ENCODE data around the gene CXXC4.

Gene CXXC4

DNA sequence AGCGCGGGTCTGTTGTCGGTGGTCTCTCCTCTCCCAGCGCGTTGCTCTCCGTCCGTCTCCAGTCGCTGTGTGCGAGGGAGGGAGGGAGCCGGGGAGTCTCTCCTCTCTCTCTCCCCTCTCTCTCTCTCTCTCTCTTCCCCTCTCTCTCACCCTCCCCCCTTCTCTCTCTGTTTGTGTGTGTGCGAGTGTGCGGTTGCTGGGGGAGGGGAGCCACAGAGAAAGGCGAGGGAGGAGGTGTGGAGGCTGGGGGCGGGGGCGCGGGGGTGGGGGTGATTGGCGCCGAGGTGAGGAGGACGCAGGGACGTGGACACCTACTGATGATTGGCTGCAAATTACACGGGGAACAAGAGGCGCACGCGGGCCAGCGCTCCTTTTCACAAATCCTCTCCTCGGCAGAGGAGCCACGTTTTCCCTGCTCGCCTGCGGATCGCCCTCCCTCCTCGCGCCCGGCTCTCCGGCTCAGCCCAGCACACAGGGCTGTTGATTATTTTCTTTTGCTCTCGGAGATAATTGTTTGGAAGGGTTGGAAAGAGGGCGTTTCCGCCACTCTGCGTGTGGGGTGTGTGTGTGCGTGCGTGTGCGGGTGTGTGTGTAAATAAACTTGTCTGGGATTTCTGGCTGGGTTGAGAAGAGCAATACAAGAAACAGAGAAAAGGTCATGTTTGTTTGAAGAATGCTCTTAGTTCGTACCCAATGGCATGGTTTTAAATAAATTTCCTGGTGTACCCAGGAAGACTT lies at the start of gene CXXC4:
Gene CXXC4 (minus strand): TSS at position 73 of the 738 bp plus-strand sequence. CDS start 3,092 bp downstream, outside the sequence.
- DNase-seq (ENCODE audit: low read depth) = no peak

DNA sequence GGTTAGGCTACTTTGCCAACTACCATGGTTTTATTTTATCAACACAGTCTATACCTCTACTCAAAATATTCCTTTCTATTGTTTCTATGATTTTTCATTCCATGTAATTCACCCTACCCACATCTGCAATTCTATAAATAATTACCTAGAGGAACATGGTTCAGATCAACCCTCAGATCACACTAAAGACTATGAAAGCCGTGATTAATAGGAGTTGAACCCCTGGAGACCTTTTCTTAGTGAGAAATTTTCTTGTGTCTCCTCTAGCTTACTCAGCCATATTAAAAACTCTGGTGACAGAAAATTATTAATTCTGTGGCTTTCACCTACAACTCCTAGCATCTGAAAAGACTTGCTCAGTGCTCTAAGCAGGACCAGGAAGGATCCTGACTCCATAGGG lies 38.5 kb upstream of the CXXC4 start:
- DNase-seq (ENCODE audit: low read depth) = no peak

DNA sequence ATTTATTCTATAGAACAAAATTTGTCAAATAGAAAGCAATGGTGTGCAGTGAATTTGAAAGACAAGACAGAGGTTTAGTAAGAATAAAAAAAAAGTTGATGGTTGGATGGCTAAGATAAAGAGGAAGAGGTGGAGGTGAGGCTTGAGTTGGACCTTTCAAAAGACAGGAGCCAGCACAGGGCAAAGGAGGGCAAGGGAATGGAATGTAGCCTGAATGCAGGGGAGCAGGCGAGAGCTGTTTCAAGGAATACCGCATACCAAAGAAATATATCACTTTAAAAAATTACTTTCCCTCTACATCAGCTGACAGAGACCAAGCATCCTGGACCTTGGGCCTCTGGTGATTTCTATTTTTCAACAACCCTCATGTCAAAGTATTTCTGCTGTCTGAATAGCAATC lies 38.0 kb upstream of the CXXC4 start:
- no peak for DNase-seq (ENCODE audit: low read depth)

DNA sequence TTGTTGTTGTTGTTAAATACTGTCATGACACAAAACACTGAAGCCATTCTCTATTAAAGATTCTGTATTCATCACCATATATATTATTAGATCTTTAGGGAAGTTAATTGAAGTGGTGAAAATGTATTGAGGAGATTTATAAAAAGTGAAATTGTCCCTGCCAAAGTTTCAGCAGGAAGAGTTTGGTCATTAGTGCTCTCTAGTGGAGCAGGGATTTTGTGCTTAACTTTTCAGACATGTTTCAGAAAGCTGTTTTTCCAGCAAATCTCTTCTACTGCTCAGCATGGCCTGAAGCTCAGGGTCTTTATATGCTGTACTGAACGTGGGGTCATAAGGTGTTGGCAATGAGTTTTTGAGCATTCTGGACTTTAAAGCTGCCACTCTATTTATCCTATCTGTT lies 36.7 kb upstream of the CXXC4 start:
- DNase-seq (ENCODE audit: low read depth) = no peak

DNA sequence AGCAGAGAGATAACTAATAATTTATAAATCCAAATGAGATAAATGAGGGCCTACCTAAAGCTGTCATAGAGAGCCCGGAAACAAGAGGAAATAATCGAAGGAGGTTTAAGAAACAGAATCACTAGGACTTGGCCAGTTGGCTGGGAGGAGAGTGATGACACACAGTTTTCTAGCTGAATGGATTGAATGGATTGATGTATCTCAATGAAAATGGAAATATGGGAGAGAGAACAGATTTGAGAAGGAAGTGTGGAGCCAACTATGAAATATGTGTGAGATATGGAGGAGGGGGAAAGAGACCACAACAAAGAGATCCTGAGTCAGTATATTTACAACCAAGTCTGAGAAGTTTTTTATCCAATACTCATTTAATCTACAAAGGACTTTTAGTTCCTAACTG lies 35.7 kb upstream of the CXXC4 start:
- no peak for DNase-seq (ENCODE audit: low read depth)

DNA sequence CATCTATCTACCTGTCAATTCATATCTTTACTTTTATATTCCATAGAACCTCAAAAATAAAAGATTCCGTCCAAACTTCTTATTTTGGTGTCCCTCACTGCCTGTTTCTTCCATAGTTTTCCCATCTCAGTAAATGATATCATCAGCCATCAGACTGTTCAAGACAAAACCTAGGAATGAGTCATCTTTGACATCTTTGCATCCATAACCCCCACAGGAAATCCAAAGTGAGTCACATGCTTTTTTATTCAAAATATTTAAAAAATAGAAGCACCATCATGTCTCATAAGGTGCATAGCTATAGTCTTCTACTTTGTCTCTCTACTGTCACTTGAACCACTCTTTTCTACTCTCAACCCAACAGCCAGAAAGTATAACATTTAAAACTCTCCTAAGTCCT lies 29.9 kb upstream of the CXXC4 start:
- DNase-seq (ENCODE audit: low read depth) = peak; percentile 45

DNA sequence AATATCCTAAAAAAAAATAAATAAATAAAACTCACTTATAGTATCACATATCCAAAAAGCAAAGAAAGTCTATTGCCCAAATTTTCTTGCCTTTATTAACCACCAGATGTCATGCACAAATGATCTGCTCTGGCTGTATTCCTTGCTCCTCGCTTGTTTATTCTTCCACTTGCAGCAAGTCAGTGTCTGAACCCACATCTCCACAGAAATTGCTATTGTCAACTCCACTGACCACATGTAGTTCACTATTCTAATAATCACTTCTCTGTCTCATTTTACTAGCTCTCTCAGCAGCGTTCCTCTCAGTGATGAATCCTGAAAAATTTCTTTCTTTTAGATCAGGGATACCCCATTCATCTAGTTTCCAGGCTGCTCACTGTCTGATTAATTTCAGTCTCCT lies 29.3 kb upstream of the CXXC4 start:
- no peak for DNase-seq (ENCODE audit: low read depth)

DNA sequence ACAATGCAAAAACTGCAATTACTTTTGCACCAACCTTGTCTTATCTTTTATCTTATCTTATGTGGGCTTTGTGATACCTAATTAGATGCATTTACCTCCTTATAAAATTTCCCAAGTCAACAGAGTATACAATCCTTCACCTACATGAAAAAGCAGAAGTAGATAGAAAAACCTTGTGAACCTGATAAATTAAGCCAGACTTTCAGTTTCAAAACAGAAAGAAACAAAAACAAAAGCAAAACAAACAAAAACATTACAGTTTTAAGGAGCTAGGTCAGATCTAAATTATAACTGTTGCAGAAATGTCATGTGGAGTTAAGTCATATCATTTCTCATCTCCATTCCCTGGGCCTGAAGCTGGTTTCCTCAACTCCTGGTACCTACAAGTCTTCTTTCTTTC lies 24.9 kb upstream of the CXXC4 start:
- no peak for DNase-seq (ENCODE audit: low read depth)

DNA sequence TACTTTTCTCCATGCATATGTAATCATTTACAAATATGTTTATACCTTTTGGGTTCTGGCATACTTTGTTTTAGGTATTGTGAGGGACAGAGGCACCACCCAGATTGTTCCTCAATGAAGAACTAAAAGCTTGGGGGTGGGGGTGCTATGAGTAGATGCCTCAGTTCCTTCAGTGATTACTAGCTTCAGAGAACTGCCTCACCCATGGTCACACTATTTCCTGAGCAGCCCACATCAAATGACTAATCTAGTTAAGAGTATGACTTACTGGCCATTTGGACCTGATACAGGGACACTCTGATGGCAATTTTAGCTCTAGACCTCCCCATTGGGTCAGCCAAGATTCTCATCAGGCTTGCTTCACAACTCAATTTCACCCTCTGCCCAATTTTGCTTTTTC lies 22.2 kb upstream of the CXXC4 start:
- DNase-seq (ENCODE audit: low read depth) = no peak

DNA sequence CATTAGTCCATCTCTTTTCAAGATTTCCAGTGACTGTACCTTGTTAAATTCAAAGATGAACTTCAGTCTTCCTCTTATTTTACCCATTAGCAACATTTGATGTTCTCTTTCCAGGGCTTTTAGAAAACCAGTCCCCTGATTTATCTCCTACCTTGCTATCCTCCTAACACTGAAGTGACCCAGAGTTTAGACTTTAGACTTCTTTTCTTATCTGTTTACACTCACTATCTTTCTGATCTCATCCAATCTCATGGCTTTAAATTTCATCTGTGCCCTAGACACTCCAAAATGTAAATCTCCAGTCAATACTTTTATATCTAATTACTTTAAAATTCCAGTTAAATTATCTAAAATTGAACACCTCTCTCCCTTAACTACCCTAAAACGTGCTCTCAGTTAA lies 13.5 kb upstream of the CXXC4 start:
- no peak for DNase-seq (ENCODE audit: low read depth)

DNA sequence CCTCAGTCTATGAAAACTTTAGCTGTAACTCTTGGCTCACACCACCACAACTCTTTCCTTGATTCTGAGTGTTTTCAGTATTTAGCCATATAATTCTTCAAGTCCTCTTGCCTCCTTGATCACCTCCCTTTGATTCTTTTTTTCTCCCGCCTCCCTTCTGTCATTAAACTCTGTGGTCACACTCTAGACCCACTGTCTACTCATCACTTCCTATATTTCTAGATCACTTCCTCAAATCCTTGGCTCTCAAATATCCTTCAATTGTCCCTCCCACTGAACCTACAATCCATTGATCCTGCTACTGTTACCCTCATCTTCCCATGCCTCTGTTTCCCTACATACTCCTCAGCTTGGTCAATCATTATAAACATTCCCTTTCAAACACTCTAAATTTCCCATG lies 12.4 kb upstream of the CXXC4 start:
- DNase-seq (ENCODE audit: low read depth) = no peak

DNA sequence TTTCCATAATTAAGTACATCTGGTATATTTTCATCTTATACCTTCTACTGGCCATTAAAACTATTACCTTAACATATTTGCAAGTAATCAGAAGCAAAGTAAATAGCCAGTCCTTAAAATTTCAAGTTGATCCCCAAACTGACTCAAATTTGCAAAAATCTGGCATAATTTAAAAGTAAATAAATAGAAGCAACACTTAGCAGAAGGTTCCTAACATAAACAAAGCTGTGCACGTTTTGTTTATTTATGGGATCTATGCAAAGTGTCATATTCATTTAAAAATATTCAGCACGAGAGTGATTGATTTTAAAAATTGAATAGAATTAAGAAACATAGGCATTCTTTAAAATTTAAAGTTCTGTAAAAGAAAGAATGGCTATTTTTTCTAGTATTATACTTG lies 9.8 kb upstream of the CXXC4 start:
- no peak for DNase-seq (ENCODE audit: low read depth)

DNA sequence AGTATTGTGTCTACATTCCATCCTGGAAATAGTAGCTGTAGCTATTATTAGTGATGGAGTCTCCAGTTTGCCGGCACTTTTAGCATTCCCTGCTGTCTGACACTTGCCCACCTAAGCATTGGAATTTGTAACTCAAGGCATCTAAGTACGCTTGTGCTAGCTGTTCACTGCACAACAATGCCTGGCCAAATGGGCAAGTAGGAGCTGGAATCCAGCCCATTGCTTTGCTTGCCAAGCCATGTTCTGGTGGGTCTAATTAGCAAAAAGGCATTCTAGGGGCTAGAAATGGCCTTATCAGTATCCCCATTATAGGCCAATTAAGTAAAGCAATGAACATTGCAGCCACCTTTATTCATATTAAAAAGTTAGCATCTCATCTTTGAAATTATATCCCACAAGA lies 7.8 kb upstream of the CXXC4 start:
- DNase-seq (ENCODE audit: low read depth) = no peak

DNA sequence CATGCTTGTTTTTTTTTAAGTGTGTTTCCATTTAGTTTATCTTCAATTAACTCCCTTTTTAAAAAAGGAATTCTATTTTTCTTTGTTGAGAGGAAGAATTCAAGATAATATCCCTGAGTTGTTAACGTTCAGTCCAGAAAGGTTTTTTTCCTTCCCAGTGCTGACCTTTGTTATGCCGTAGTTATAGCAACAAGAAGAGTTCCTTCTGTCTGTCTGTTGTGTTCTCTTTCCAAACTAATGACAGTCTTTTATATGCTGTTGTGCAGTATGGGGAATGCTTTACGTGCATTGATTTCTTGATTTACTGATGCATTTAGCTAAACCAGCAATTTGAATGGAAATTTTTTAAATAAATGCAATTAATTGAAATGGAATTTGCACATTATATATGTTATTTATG lies 6.6 kb upstream of the CXXC4 start:
- DNase-seq (ENCODE audit: low read depth) = no peak

DNA sequence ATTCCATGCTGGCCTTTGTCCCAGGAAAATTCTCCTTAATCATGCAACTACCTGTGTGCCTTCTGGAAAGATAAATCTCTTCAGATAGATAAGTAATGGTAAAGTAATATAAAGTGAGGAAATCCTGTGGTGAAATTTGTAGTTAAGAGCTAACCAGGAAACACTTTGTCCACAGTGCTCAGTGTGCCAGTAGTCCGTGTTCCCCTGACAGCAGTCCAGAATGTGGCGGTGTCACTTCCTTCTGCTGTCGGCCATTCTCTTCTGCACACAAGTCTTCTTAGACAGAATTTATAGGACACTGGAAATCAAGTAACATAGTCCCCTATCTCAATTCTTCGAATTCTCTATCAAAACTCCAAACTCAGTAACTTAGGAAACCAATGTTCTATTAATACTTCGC lies 5.7 kb upstream of the CXXC4 start:
- no peak for DNase-seq (ENCODE audit: low read depth)

DNA sequence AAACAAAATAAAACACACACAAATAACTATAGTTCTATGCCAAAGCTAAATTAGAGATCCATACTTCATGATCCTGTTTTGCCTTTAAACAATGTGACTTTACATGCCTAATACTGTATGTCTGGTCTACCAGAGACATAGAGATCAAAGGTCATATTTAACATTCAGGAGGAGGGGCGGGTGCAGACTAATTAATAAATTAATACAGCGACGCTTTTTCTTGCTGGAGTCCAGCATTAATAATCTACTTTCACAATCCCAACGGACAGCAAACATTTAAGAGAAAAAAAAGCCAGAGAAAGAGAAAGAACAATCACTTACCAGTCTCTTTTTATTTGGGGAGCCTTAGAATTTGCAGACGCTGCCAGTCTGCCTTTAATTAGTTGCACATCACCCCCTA lies 509 bp downstream of the CXXC4 start:
- no peak for DNase-seq (ENCODE audit: low read depth)

DNA sequence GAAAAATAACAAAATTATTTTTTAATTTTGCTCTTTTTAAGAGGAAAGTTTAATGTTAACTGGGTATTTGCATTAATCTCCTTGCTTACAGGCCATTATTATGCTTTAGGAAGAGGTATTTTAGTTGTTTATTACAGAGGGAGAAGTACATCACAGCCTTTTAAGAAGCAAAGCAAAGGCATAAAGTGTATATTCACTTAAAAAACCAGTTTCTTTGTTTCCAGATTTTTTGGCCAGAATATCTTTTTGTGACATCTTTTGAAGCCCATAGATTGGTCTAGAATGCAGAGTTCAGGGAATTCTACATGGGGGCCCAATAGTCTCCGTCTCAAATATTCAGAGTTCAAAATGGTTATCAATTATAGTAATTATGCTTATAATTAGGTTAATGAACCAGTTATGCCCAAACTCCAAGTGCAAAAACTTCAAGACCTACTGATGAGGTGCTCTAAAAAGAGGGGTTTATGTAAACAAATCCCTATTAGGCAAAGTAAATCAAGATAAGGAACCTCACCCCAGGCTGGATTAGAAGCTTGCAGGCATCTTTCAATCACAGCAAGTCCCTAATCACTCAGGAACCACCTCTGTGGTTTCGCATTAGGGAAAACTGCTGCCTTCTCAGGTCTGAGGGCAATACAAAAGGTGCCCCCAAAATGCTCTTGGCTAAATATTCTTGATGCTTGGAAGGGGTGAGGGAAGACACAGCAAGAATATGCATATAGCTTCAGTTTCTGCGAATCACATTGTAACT lies 1.4 kb downstream of the CXXC4 start:
- DNase-seq (ENCODE audit: low read depth) = no peak

DNA sequence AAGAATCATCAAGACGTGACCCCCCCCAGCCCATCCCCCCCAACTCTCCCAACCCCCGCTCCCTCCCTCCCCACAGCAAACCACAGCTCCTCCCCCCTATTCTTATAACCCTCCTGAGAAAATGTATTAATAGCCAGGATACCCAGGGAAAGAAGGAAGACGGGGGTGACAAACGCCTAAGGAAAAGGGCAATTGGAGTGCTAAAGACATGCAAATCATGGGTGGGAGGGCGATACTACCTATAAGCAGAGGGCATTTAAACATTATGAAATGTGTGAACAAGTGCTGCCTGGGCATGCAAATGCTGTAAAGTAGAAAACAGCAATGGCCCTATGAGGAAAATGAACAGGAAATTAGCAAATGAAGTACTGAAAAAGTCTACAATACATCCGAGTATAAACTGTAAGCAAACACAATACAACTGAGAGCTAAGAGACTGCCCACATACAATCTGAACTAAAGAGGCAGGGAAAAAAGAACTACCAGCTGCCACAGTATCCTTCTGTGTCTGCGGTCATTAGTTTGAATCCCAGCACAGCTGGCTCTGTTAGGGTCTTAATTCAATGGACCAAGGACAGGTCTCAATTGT lies 2.4 kb downstream of the CXXC4 start:
- no peak for DNase-seq (ENCODE audit: low read depth)

DNA sequence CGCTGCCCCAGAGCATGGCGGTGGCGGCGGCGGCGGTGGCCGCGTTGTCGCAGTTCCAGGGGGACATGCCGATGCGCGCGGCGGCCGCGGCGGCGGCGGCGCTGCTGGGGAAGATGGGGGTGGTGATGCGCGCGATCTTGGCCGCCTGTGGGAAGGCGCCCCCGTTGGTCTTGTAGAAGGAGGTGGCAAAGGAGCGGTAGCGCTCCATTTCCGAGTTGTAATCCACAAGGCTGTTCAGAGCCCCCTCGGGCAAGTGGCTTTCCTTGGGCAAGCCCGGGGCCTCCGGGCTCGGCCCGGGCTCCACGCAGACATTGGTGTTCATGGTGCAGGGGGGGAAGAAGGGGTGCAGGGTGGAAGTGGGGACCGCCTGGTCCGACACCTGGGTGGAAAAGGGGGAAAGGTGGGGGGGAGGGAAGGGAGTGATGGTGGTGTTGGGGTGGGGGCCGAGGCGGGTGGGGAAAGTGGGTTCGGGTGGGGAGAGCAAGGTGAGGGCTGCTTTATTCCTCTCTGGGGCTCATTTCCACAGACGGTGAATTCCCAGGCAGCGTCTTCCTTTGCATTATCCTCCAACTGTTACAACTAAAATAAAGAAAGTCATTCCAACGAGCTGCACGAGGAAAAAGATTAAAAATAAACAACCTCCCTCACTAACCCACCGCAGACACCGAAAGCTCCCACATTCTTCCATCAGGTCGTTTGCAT lies 3.1 kb downstream of the CXXC4 start:
- DNase-seq (ENCODE audit: low read depth) = no peak

DNA sequence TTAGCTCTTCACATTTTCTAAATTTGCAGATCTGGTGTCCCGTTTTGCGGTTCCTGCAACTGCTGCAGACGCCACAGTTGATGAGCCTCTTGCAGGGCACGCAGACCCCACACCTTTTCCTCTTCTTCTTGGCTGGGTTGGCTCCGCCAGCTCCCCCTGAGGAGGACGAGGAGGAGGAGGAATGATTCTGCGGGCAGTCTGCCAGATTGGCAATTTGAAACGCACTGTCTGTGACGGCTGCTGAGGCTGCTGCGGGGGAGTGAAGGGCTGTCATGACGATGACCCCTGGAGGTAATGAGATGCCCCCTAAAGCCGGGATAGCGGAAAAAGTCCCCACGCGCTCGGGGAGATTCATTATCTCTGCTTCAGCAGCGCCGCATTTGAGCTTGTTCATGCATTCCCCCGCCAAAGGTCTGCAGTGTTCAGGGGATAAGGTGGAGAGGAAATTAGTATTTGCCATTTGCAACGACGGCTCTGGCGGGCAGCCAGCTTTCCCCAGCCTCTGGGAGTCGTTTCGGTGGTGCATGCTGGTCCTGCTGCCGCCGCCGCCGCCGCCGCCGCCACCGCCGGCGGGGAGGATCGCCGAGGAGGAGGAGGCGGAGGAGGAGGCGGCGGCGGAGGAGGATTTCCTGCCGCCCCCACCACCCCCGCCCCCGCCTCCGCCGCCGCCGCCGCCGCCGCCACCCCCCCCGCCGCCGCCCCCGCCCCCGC lies 3.8 kb downstream of the CXXC4 start:
- DNase-seq (ENCODE audit: low read depth) = peak; percentile 16

DNA sequence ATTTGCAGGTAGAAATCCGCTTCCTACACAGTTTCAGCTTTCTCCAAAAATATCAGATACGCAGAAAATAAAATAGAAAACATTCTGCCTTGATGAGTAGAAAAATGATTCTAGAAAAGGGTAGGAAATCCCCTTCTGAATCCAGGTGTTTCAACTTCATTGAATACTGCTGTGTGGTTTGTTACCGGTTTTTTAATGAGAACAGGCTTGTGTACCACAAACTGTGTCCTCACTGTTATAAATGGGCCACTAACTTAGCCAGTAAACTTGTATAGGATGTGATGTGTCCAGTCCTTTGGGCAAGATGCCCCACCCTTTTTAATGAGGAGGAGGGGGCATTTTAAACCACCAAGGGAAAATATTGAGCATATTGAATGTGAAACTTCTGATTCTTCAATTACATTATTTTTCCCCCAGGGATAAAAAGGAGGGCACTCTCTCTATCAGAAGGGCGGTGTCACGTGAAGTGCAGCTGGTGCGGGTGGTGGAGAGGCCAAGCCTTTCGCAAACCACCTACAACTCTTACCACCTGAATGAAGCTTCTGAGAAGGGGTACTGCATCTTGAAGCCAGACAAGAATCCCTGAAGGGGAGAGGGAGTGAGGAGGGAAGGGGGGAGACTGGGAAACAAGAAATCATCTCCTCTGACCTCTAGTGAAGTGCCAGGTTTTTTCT lies 4.5 kb downstream of the CXXC4 start:
- no peak for DNase-seq (ENCODE audit: low read depth)

DNA sequence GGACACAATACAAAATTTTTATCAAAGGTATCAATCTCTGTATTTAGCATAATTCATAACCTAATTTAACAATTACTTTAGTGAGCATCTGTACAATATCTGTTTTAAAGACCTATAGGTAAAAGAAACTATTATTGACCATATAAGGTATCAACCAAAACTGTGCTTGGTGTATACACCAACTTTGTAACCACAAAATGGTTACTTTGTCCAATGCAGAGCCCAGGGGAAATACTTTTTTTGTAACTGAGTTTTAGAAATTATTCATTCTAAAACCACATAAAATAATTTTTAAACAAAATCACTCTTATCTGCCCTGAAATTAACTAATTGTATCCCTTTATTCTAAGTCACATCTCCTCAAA lies 5.0 kb downstream of the CXXC4 start:
- DNase-seq (ENCODE audit: low read depth) = no peak
